ENCODE data around the gene ARSI.
A peak's percentile ranks its signal among the peaks of the same experiment; 100 is the strongest.

Gene ARSI

GRCh38 chr5:150293091-150293941, 9.4 kb downstream of the ARSI start:
- DNase-seq (ENCODE audit: low spot score) = no peak

DNA sequence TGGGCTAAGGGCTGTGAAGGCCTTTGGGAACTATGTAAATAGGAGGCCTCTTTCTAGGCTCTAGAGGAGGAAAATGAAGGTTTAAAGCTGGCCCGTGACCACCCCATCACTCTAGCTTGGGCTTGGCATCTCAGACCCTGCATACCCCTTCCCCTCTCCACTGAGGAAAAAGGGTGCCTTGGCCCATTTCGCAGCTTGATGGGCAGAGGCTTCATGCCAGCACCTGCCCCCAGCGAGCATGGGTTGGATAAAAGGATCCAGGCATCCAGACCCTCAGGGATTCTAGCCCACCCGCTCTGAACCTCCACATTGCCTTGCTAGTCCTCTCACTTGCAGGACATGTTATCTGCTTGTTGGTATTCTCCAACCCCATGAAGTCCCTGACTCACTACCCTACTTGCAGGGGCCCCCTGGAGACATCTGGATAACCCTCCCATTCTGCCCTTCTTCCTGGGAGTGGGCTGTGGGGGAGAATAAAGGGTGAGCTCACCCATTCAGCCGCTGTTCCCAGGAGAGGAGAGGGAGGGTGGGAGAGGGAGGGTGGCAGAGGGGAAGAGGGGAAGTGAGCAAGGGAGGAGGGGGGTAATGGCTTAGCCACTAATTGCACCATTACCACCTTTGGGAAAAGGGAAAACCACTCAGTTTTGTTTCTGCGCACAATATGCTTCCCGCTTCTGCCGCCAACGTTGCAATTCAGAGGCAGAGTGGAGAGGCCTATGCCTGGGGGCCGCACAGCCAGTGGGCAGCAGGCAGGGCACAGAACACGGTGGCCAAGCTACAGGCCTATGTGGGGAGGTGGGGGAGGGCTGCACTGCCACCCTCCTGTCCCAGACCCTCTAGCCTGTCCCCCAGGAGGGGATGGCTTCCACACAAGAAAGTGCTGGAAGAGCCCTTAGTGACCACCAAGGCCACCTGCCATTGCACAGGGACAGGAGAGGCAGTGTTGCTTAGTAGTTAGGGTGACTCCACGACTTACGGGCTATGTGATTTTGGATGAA, 11.0 kb downstream of the ARSI start:
- DNase-seq (ENCODE audit: low spot score) = no peak

DNA sequence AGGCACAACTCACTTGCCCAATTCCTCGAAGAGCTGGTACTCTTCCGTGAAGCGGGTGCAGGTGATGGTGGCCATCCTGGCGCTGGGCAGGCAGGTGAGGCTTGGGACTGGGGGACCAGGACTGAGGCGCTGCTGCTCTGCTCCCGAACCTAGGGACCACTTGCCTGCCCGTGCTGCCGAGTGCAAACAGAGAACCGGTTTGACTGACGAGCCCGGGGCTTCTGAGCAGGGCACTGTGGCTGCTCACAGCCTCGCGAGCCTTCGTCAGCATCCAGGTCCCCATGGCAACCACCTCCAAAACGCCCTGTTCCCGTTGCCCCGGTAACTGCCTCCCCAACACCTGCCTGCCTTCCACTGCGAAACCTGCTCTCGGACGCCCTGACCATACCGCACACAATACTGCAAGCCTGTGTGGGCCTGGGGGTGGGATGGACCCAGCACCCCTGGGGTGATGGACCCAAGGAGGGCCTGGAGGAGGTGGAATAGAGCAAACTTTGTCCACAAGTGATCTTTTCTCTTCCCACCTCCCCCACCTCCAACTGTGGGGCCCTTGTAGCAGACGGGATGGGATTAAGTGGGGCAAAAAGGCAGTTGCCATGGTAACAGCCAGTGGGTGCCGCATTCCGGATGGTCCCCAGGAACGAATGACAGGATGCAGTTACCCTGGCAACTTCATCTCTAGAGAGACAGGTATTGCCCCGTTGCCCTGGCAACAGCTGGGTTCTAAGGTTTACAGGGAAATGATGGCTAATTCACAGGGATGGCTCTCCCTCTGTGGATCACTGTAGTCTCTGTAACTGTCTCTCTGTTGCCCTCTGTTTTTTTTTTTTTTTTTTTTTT, 12.9 kb downstream of the ARSI start, which contains the start of gene CAMK2A:
Gene CAMK2A, minus strand, starts transcription at position 223 of the 840 bp plus-strand sequence. Its CDS starts 148 bp downstream, at position 75.
- no peak for DNase-seq (ENCODE audit: low spot score)

- DNase-seq (ENCODE audit: low spot score) = no peak
Observed at GRCh38 chr5:150288791-150289190, 13.9 kb downstream of the ARSI start.

DNA sequence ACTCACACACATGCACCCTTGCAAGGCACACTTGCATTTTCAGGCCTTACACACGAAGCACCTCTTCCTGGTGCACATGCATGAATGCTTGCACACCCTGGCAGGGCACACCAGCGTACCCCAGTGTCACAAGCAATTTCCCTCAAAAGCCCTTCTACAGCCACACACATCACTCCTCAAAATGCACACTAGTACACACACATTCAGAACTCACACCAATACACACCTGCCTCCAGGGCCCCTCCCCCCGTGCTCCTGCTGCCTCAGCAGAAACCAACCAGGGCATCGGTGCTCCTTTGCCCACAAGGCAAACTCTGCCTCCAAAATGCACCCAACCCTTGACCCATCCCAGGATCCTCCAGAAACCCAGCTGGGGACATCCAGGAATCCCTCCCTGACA, 14.3 kb downstream of the ARSI start:
- DNase-seq (ENCODE audit: low spot score) = no peak

DNA sequence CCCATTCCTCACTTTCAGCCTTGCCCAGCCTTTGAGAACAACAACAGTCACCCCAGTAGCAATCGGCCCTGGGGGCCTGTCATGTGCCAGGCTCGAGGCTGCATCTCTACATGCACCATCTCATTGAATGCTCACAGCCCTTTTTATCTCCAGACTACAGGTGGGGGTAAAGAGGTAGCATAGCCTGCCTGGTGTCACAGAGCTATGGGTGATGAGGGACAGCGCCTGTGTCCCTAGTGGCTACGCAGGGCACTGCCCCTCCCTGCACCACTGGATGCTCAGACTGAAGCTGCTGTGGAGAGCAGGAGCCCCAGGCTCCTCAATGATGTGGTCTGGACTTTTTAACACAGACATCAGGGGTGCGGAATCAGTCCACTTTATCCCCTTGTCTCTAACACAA, 15.9 kb downstream of the ARSI start:
- no peak for DNase-seq (ENCODE audit: low spot score)

DNA sequence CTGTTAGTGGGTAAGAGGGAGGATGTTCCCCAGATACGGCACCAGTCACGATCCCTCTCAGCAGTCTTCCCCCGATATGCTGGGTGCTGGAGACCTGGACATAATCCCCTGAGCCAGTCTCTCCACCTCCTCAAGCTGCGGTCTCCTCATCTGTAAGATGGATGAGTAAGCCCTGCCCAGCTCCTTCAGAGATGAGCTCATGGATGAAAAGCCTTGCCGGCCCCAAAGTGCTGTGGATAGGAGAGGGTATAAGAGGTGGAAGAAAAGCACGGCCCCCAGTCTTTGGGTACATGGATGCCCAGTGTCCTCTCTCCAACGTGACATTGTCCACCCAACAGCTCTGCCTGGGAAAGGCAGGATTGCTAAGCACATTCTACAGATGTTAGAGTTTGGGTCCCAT, 17.6 kb downstream of the ARSI start:
- no peak for DNase-seq (ENCODE audit: low spot score)

DNA sequence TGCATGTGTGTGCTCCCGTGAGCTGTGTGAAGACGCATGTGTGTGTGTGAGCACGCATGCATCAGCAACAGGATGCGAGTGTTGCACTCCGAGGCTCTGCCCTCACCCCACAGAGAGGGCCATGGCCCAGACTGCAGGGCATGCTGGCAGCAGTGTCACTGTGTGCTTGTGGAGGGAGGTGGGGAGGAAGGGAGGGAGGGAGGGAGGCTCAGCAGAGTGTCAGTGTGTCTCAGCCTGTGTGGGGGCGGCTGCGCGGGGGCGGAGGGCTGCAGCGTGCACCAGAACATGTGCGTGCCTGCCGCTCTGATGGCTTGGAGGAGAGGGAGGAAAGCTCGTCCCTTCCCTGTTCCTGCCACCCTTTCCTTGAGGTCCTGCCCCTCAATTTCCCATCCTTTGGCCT, 18.4 kb downstream of the ARSI start:
- DNase-seq (ENCODE audit: low spot score) = no peak

DNA sequence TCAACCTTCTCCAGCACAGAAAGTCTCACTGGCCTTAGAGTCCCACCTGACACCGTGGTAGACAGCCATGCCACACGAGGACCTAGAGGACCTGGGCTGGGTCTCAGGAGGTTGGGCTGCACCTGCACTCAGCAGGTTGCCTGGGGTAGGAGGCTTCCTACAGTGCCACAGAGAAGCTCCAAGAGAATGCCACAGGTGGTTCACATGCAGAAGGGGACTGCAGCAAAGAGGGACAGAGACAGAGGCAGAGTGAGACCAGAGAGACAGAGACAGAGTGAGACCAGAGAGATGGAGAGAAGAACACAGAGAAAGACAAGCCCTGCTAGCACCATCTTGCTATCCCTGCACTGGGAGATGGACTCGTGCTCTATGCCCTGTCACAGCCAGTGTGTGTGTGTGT, 18.8 kb downstream of the ARSI start:
- DNase-seq (ENCODE audit: low spot score) = no peak

- DNase-seq (ENCODE audit: low spot score) = no peak
Observed at GRCh38 chr5:150281987-150282386, 20.7 kb downstream of the ARSI start.

- DNase-seq (ENCODE audit: low spot score) = no peak
Observed at GRCh38 chr5:150279330-150280020, 23.2 kb downstream of the ARSI start.

- DNase-seq (ENCODE audit: low spot score) = peak; percentile 93
Observed at GRCh38 chr5:150278916-150279315, 23.8 kb downstream of the ARSI start.

- DNase-seq (ENCODE audit: low spot score) = peak; percentile 51
Observed at GRCh38 chr5:150278046-150278730, 24.5 kb downstream of the ARSI start.

DNA sequence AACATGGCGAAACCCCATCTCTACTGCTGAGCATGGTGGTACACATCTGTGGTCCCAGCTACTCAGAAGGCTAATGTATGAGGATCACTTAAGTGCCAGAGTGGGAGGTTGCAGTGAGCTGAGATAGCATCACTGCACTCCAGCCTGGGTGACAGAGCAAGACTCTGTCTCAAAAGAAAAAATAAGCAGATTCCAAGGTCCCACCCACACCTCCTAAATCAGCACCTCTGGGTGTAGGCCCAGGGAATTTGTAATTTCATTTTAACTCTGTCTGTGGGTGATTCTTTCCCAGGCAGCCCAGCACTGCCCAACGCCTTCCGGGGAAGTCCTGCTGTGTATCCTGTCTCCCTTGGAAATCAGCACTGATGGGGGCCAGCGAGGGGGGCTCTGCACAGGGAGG, 25.7 kb downstream of the ARSI start:
- DNase-seq (ENCODE audit: low spot score) = no peak

DNA sequence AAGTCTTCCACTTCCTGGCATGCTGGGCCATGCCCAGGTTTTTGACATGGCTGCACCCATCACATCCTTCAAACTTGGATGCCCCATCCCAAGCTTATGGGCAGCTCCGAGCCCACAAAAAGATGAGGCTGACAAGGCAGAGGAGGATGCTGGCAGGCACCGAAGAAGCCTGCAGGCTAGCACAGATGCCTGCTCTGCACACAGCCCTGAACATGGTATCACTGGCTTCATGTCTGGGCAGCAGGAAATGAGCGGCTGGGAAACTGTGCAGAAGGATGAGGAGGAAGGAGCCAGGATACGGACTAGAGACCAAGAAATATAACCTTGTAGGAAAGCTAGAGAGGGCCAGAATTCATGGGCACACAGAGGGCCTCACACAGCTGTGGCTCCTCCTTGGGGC, 27.9 kb downstream of the ARSI start:
- DNase-seq (ENCODE audit: low spot score) = no peak

GRCh38 chr5:150272531-150272930, 30.2 kb downstream of the ARSI start:
- peak; percentile 66 for DNase-seq (ENCODE audit: low spot score)

DNA sequence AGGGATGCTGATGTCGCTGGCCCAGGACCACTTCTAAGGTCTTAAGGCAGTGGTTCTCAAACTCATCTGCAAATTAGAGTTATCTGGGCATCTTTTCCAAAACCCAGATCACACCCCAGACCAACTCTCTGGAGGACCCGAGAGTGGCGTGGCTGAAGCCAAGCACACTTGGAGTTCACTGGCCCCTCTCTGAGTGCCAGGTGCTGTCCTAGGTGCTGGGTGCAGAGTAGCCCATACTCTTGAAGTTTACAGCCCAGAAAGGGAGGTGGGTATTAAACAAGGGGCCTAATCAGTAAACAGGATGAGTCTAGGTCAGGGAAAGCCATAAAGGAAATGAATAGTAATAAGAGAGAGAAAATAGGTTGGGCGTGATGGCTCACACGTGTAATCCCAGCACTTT, 30.8 kb downstream of the ARSI start:
- no peak for DNase-seq (ENCODE audit: low spot score)

DNA sequence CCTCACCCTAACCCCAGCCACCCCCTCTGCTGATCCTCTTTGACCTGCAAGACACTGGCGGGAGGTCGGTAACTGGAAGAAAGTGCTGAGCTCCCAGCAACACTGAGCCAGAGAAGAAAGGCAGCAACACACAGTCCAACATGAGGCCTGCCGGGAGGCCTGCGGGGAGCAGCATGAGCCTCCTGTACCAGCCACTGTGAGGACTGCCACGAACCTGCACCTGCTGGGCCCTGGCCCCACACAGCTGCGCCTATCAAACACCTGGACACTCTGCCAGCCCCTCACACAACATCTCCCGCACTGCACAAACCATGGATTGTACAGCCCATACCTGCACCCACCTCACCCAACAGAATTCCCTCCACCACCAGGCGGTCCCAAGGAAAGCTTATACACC, 31.4 kb downstream of the ARSI start:
- DNase-seq (ENCODE audit: low spot score) = no peak

DNA sequence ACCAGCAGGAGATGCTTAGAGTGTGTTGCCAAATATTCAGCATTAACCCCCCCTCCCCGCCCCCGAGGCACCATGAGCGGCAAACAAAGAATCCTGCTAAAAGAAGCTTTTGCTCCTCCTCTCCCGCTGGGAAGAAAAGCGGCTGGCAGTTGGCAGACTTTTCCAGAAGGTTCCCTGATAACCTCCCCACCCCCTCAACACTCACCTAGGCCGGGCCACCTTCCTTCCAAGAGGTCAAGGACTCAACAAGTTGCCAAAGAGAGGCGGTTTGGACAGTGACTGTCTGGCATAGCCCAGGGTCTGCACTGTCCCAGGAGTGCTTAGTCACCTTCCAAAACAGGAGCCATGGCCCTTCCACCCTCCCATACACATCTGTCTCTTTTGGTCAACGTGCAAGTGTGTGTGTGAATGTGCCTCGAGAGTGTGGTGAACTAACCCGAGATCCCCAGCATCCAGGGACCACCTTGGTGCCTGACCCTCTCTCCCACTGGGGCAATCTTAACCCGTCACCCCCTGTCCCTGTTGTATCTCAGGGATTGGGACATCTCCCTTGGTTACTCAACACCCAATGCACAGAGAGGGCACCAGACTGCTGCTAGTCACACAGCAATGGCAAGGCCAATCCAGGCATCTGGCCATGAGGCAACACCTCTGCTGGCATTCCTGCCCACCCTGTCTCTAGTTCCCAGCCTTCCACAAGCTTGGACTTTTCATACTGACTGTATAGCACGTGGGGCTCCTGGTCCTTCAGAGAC, 32.0 kb downstream of the ARSI start:
- no peak for DNase-seq (ENCODE audit: low spot score)

GRCh38 chr5:150266871-150267291, 35.8 kb downstream of the ARSI start:
- DNase-seq (ENCODE audit: low spot score) = no peak

Data from GM03348 (cell line).